DOHH2 (cell line): ENCODE data around the gene CEP76.

Source experiments
- H3F3A ChIP-seq: fragments of 200-600 bp; sonication (generic), shearing (Covaris generic); 2 replicates; pipeline ENCODE4 v1.6.0; 2016; ENCODE audit warnings: antibody characterized with exemption, mild to moderate bottlenecking; ENCODE audit not compliant: control insufficient read depth, insufficient read depth
- H3K27ac ChIP-seq: fragments of 200-600 bp; sonication (generic); 2 replicates; pipeline ENCODE4 v1.5.1; 2014; ENCODE audit warnings: low read depth, mild to moderate bottlenecking, low read length, moderate library complexity
- H3K27me3 ChIP-seq: fragments of 200-600 bp; sonication (generic); 2 replicates; pipeline ENCODE4 v1.6.1; 2014; ENCODE audit warnings: mild to moderate bottlenecking, low read length, mixed read lengths; ENCODE audit not compliant: control insufficient read depth
- H3K36me3 ChIP-seq: fragments of 200-600 bp; sonication (generic); 2 replicates; pipeline ENCODE4 v1.6.1; 2014; ENCODE audit warnings: mild to moderate bottlenecking, low read length, moderate library complexity, mixed read lengths; ENCODE audit not compliant: control insufficient read depth
- H3K4me1 ChIP-seq: fragments of 200-600 bp; sonication (generic); 2 replicates; pipeline ENCODE4 v1.6.1; 2014; ENCODE audit warnings: mild to moderate bottlenecking, low read length, mixed read lengths; ENCODE audit not compliant: control insufficient read depth
- H3K4me2 ChIP-seq: fragments of 200-600 bp; sonication (generic); 2 replicates; pipeline ENCODE4 v1.6.0; 2014; ENCODE audit warnings: mild to moderate bottlenecking, low read length, moderate library complexity
- H3K4me3 ChIP-seq: fragments of 200-600 bp; sonication (generic); 2 replicates; pipeline ENCODE4 v1.5.1; 2014; ENCODE audit warnings: mild to moderate bottlenecking, low read length, mixed read lengths
- H3K79me2 ChIP-seq: fragments of 200-600 bp; sonication (generic); 2 replicates; pipeline ENCODE4 v1.6.1; 2014; ENCODE audit warnings: mild to moderate bottlenecking, low read length, mixed read lengths; ENCODE audit not compliant: control insufficient read depth
- H3K9me2 ChIP-seq: fragments of 200-600 bp; sonication (generic); replicated peaks from 2 replicates; pipeline ENCODE4 v1.6.1; 2014; ENCODE audit warnings: mild to moderate bottlenecking, low read length, mixed read lengths; ENCODE audit not compliant: control insufficient read depth
- H3K9me3 ChIP-seq: fragments of 200-600 bp; sonication (generic); 2 replicates; pipeline ENCODE4 v1.6.1; 2014; ENCODE audit warnings: antibody characterized with exemption, low read length, mixed read lengths; ENCODE audit not compliant: control insufficient read depth, insufficient read depth
- H4K20me1 ChIP-seq: fragments of 200-600 bp; sonication (generic); 2 replicates; pipeline ENCODE4 v1.6.0; 2014; ENCODE audit warnings: low read depth, mild to moderate bottlenecking, antibody characterized with exemption, low read length, moderate library complexity; ENCODE audit not compliant: control insufficient read depth, insufficient read depth
- EZH2phosphoT487 ChIP-seq: fragments of 200-600 bp; sonication (generic); IDR thresholded peaks from 2 replicates; pipeline ENCODE4 v1.6.1; 2017; ENCODE audit warnings: borderline replicate concordance, mild to moderate bottlenecking, antibody characterized with exemption, low read length, moderate library complexity, mixed read lengths
- TF ChIP-seq, protein P1 (sequence below): fragments of 200-600 bp; sonication (generic); IDR thresholded peaks from one replicate; pipeline ENCODE4 v1.5.1; 2014; ENCODE audit warnings: antibody characterized with exemption, mild to moderate bottlenecking, low read depth, low read length; ENCODE audit not compliant: poor library complexity, severe bottlenecking

CEP76 gene

DNA sequence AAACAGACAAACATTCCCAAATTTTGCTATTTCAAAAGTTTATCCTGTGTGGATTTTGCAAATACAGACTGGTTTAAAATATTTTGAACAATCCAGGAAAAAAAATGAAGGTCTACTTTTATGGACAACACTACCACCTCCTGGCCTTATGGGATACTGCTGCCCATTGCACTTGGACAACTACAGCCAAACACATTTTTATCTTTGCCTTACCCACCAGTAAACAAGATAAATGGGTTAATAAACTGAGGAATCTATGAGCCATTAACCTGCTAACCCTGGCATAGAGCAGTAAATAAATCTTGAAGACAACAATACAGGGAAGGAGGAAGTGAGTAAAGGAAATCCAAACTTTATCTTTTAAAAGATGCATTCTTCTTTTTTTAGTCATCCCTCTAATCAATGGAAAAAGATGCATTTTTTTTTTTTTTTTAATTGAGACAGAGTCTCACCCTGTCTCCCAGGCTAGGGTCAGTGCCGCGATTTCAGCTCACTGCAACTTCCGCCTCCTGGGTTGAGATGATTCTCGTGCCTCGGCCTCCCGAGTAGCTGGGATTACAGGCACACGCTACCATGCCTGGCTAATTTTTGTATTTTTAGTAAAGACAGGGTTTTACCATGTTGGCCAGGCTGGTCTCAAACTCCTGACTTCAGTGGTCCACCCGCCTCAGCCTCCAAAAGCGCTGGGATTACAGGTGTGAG is 42.5 kb downstream of the CEP76 start:
- Histone ChIP-seq H3K4me3 (no peak overlapping the region), H3K4me1 (no peaks in the 10 kb centered on the region; the same call in none of the 2 replicates), H3K9me2 (no peaks in the 10 kb centered on the region), H3F3A (peaks cover 10% of the 10 kb centered on the region; the same call in 1 of the 2 replicates), H3K27me3 (peaks cover 31% of the 10 kb centered on the region), H3K4me2 (no peak overlapping the region), H3K9me3 (no peaks in the 10 kb centered on the region), H3K27ac (no peak overlapping the region), H3K79me2 (no peaks in the 10 kb centered on the region), H4K20me1 (no peaks in the 10 kb centered on the region), H3K36me3 (no peaks in the 10 kb centered on the region)
- no peak for TF ChIP-seq EZH2phosphoT487
- TF ChIP-seq, protein P1, sequence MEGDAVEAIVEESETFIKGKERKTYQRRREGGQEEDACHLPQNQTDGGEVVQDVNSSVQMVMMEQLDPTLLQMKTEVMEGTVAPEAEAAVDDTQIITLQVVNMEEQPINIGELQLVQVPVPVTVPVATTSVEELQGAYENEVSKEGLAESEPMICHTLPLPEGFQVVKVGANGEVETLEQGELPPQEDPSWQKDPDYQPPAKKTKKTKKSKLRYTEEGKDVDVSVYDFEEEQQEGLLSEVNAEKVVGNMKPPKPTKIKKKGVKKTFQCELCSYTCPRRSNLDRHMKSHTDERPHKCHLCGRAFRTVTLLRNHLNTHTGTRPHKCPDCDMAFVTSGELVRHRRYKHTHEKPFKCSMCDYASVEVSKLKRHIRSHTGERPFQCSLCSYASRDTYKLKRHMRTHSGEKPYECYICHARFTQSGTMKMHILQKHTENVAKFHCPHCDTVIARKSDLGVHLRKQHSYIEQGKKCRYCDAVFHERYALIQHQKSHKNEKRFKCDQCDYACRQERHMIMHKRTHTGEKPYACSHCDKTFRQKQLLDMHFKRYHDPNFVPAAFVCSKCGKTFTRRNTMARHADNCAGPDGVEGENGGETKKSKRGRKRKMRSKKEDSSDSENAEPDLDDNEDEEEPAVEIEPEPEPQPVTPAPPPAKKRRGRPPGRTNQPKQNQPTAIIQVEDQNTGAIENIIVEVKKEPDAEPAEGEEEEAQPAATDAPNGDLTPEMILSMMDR: peak; percentile 84

DNA sequence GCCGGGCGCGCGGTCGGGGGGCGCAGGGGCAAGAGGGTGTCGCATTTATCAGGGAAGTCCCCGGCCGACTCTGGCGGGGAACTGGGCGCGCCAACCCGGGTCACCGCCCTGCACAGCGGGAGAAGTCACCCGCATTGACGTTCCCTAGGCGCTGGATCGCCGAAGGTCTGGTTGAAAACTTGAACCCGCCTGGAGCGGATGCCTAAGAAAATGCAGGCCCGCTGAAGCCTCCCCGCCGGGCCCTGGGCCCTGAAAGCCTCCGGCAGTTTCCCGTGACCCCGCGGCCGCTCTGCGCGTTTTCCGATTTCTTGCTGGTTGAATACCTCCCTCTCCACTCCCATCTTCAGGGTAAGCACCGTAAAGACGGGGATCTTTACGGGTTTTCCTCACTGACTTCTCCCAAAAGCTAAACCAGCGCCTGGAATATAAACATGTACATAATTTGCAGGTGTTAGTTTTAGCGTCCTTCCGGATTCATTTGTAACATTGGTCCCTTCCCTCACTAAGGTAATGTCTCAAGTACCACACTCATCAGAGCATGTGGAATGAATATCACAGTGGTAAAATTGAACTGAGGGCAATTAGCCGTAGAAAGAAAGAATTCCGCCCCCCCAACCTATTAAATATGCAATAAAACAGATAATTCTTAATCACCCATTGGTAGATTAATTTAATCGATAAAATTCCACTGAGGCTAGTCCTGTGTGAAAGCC is 43.9 kb downstream of the CEP76 start:
- H3K36me3 ChIP-seq: no peaks in the 10 kb centered on the region
- H3K79me2 ChIP-seq: no peaks in the 10 kb centered on the region
- no peaks in the 10 kb centered on the region for H3K9me2 ChIP-seq
- peaks cover 10% of the 10 kb centered on the region; the same call in 1 of the 2 replicates for H3F3A ChIP-seq
- no peaks in the 10 kb centered on the region; the same call in none of the 2 replicates for H3K4me1 ChIP-seq
- H3K27me3 ChIP-seq: peaks cover 31% of the 10 kb centered on the region
- no peak overlapping the region for H3K27ac ChIP-seq
- peak; percentile 59; the same call in 1 of the 2 replicates for TF ChIP-seq EZH2phosphoT487
- TF ChIP-seq, protein P1: no peak
- no peaks in the 10 kb centered on the region for H3K9me3 ChIP-seq
- H4K20me1 ChIP-seq: no peaks in the 10 kb centered on the region
- H3K4me3 ChIP-seq: peak overlapping the region; percentile 68
- peak overlapping the region; percentile 53 for H3K4me2 ChIP-seq

DNA sequence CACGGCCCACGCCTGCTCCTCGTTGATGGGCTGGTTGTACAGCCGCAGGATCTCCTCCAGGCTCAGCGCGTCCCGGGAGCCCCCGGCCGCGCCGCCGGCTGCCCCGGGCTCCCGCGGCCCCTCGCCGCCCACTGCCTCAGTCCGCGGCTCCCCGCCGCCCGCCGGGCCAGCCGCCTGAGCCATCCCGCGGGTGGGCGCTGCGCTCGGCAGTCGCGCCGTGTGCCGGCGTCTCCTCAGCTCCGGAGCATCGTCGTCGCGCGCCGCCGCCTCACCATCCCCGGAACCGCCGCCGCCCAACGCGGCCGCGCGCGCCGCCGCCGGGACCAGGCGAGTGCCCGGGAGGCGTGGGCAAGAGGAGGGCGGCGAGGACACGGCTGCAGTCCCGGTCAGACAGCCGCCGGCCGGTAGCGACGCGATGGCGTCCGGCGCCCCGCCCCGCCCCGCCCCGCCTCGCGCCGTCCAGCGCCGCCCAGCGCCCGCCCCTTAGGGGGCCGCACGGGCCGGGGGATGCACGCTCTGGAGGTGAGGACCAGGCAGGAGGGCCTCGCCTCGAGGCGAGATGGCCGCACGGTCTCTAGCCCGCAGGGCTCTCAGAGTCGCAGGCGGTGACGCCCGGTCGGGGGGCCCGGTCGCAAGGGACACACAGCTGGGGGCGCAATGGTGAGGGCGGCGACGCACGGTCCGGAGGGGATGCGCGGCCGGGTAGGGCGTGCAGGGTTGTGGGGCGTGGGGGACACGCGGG is 44.7 kb downstream of the CEP76 start, which contains the start of gene SPIRE1:
Gene SPIRE1, minus strand, starts transcription at position 424 of the 742 bp plus-strand sequence. Its CDS starts 241 bp downstream, at position 183.
- TF ChIP-seq, protein P1: no peak
- TF ChIP-seq EZH2phosphoT487: no peak
- H3K27ac ChIP-seq: no peak within 1 kb of the TSS

More for the DNA sequence above, 44.7 kb downstream of the CEP76 start, which contains the start of gene SPIRE1:
- Histone ChIP-seq H3K36me3 (no peaks in the 10 kb centered on the region), H3F3A (peaks cover 10% of the 10 kb centered on the region; the same call in 1 of the 2 replicates), H4K20me1 (peaks cover 1% of the 10 kb centered on the region; the same call in 1 of the 2 replicates), H3K79me2 (no peaks in the 10 kb centered on the region), H3K4me2 (peak within 1 kb of the TSS; percentile 53), H3K4me3 (peak within 1 kb of the TSS; percentile 68), H3K9me2 (no peaks in the 10 kb centered on the region), H3K4me1 (no peaks in the 10 kb centered on the region; the same call in none of the 2 replicates), H3K9me3 (no peaks in the 10 kb centered on the region), H3K27me3 (peaks cover 35% of the 10 kb centered on the region)
